Measurements from ENCODE around the gene ABHD12.

GRCh38 chr20:25352746-25353145 is 37.9 kb downstream of the ABHD12 start:
- TF ChIP-seq EZH2 (IDR thresholded peaks at IDR 0.05; ENCODE audit: low read length, missing control alignments) (no peak), CTCF (conservative IDR thresholded peaks at IDR 0.05 in 1 of 2, IDR thresholded peaks at IDR 0.05 in 1 of 2; ENCODE audit: low read depth in 1 of 2, low read length in 2 of 2) (no peak)
